Natural killer cell (primary cell): ENCODE measurements around the gene LRRC8C. TPM values are rescaled to one million over a fixed set of nuclear protein-coding genes. Genes with fewer than 3 reads are reported as not detected.
A peak's percentile ranks its signal among the peaks of the same experiment; 100 is the strongest.

Experiments
- ATAC-seq, 3 donors: fragments of 150-1000 bp in 2 of 3; fragments of 200-7000 bp in 1 of 3; cut with Tn5 transposase; 1 replicate in 1 of 3; 2 replicates in 2 of 3; pipeline ENCODE4 v1.10.0; 2021; ENCODE audit warnings: mild to moderate bottlenecking in 2 of 3, moderate library complexity in 2 of 3
- DNase-seq, 2 donors: peaks; one replicate each; pipeline versions ENCODE4 v3.0.0 to v3.0.0-alpha.2; 2013 to 2021; ENCODE audit warnings: mixed read lengths in 1 of 2
- H3K27ac ChIP-seq: one replicate; pipeline ENCODE4 v1.5.1; 2013; ENCODE audit warnings: mild to moderate bottlenecking, low read length
- H3K27me3 ChIP-seq: one replicate; pipeline ENCODE4 v1.6.1; 2013; ENCODE audit warnings: low read length; ENCODE audit not compliant: control insufficient read depth, insufficient read depth
- H3K36me3 ChIP-seq: one replicate; pipeline ENCODE4 v1.6.1; 2013; ENCODE audit warnings: low read length; ENCODE audit not compliant: control insufficient read depth, insufficient read depth
- H3K4me1 ChIP-seq: one replicate; pipeline ENCODE4 v1.6.1; 2013; ENCODE audit warnings: low read length; ENCODE audit not compliant: control insufficient read depth, insufficient read depth
- H3K4me3 ChIP-seq: one replicate; pipeline ENCODE4 v1.5.1; 2013; ENCODE audit warnings: low read length
- H3K9me3 ChIP-seq: one replicate; pipeline ENCODE4 v1.6.1; 2013; ENCODE audit warnings: low read length; ENCODE audit not compliant: control insufficient read depth, insufficient read depth
- H3K27ac Mint-ChIP-seq, 2 donors: one replicate each; pipeline ENCODE4 v1.8.0; 2022; ENCODE audit warnings: mild to moderate bottlenecking in 2 of 2, mixed read lengths in 2 of 2, moderate library complexity in 1 of 2
- H3K27me3 Mint-ChIP-seq, 2 donors: one replicate each; pipeline ENCODE4 v1.8.0; 2022; ENCODE audit warnings: low read depth in 2 of 2, mixed read lengths in 2 of 2
- H3K36me3 Mint-ChIP-seq: one replicate; pipeline ENCODE4 v1.8.0; 2022; ENCODE audit warnings: mixed read lengths
- H3K4me1 Mint-ChIP-seq, 2 donors: one replicate each; pipeline ENCODE4 v1.8.0; 2022; ENCODE audit warnings: mixed read lengths in 2 of 2
- H3K4me3 Mint-ChIP-seq: one replicate; pipeline ENCODE4 v1.8.0; 2022; ENCODE audit warnings: mild to moderate bottlenecking, moderate library complexity, mixed read lengths
- H3K9me3 Mint-ChIP-seq, 2 donors: one replicate each; pipeline ENCODE4 v1.8.0; 2022; ENCODE audit warnings: mixed read lengths in 2 of 2
- CTCF ChIP-seq: fragments of 200-600 bp; IDR thresholded peaks from one replicate; pipeline ENCODE4 v1.8.0; 2022; ENCODE audit warnings: antibody characterized with exemption
- WGBS: methylation state at CpG from one replicate; pipeline ENCODE4 v1.1.7; 2013; ENCODE audit warnings: missing lambda C conversion rate; ENCODE audit not compliant: insufficient coverage; 5-methylcytosine and 5-hydroxymethylcytosine counted together
- intact Hi-C: fragments of 100-400 bp; cut with micrococcal nuclease; formaldehyde crosslinking; loops from one replicate; pipeline ENCODE4 v1.14.2; 2022
- total RNA-seq, 4 donors: library from RNA; stranded (reverse); fragments of 120-200 nt in 1 of 4; gene quantifications; one replicate each; pipeline versions ENCODE4 v1.2.3 to v1.2.4, GENCODE V29; 2013 to 2022

Gene LRRC8C
- total RNA-seq, 3 donors from 2014 or later (not counting 1 experiment from before 2014, with no cell fraction given): 7.6 to 19.1 (median 15.1) TPM

- no peaks in the 10 kb centered on the region for H3K9me3 Mint-ChIP-seq
- H3K36me3 Mint-ChIP-seq: no peaks in the 10 kb centered on the region
- no peaks in the 10 kb centered on the region for H3K27me3 Mint-ChIP-seq
- DNase-seq: no peak
- no peak for ATAC-seq
- Histone ChIP-seq H3K4me1 (peaks cover 2% of the 10 kb centered on the region), H3K27me3 (no peaks in the 10 kb centered on the region), H3K27ac (no peak overlapping the region), H3K4me3 (no peak overlapping the region), H3K9me3 (no peaks in the 10 kb centered on the region), H3K36me3 (no peaks in the 10 kb centered on the region)
- TF ChIP-seq CTCF: no peak
- H3K4me1 Mint-ChIP-seq: peaks cover 11 to 21% of the 10 kb centered on the region in 2 donors
- intact Hi-C loops: no loop called here
- no peak overlapping the region for H3K27ac Mint-ChIP-seq
- no CpG with 5 or more reads among the region's 4 CpGs for WGBS
- no peak overlapping the region for H3K4me3 Mint-ChIP-seq
Measured at GRCh38 chr1:89746424-89747149, 113.7 kb downstream of the LRRC8C start.

- Histone ChIP-seq H3K9me3 (no peaks in the 10 kb centered on the region), H3K36me3 (no peaks in the 10 kb centered on the region), H3K27ac (peak overlapping the region; percentile 4), H3K27me3 (no peaks in the 10 kb centered on the region), H3K4me3 (no peak overlapping the region), H3K4me1 (peaks cover 20% of the 10 kb centered on the region)
- Mint-ChIP-seq H3K4me3 (no peak overlapping the region), H3K27me3 (no peaks in the 10 kb centered on the region), H3K4me1 (peaks cover 33% of the 10 kb centered on the region in 2 donors), H3K36me3 (no peaks in the 10 kb centered on the region), H3K9me3 (no peaks in the 10 kb centered on the region), H3K27ac (peak overlapping the region; percentile 37 to 63)
- TF ChIP-seq CTCF: no peak
- ATAC-seq (no peak), DNase-seq (no peak)
- intact Hi-C loops: no loop called here
Measured at GRCh38 chr1:89753761-89754160, 120.8 kb downstream of the LRRC8C start.

GRCh38 chr1:89754518-89754917 is 121.6 kb downstream of the LRRC8C start:
- H3K27ac ChIP-seq: no peak overlapping the region
- Mint-ChIP-seq H3K27ac (peak overlapping the region; percentile 37 to 63), H3K27me3 (no peaks in the 10 kb centered on the region), H3K4me3 (no peak overlapping the region), H3K9me3 (no peaks in the 10 kb centered on the region), H3K4me1 (peaks cover 38 to 40% of the 10 kb centered on the region in 2 donors), H3K36me3 (no peaks in the 10 kb centered on the region)
- no peaks in the 10 kb centered on the region for H3K36me3 ChIP-seq
- no peaks in the 10 kb centered on the region for H3K27me3 ChIP-seq
- DNase-seq (peak in 1 of 2 donors; percentile 32), ATAC-seq (peak in 1 of 3 donors; percentile 41)
- H3K4me1 ChIP-seq: peaks cover 20% of the 10 kb centered on the region
- H3K4me3 ChIP-seq: no peak overlapping the region
- TF ChIP-seq CTCF: no peak
- H3K9me3 ChIP-seq: no peaks in the 10 kb centered on the region
- intact Hi-C loops: no loop called here
- 74% methylated on average over 2 of the region's 2 CpGs for WGBS

GRCh38 chr1:89755591-89755990 is 122.7 kb downstream of the LRRC8C start:
- intact Hi-C loops: no loop called here
- DNase-seq (no peak), ATAC-seq (no peak)
- Mint-ChIP-seq H3K36me3 (no peaks in the 10 kb centered on the region), H3K4me1 (peaks cover 38 to 40% of the 10 kb centered on the region in 2 donors), H3K9me3 (no peaks in the 10 kb centered on the region), H3K27ac (peak overlapping the region in 1 of 2 donors; percentile 89), H3K27me3 (no peaks in the 10 kb centered on the region), H3K4me3 (no peak overlapping the region)
- no peak for TF ChIP-seq CTCF
- Histone ChIP-seq H3K4me1 (peaks cover 20% of the 10 kb centered on the region), H3K27ac (no peak overlapping the region), H3K4me3 (no peak overlapping the region), H3K36me3 (no peaks in the 10 kb centered on the region), H3K9me3 (no peaks in the 10 kb centered on the region), H3K27me3 (no peaks in the 10 kb centered on the region)
- 94% methylated on average over 3 of the region's 3 CpGs for WGBS
